Stomach (tissue), 4 donors: ENCODE measurements around the gene NR6A1.

ENCODE experiments used
- CTCF ChIP-seq, 7 experiments: fragments of 450-650 bp in 4 of 7; fragments of 200-600 bp in 3 of 7; sonication (generic) in 3 of 7; IDR thresholded peaks; one replicate each; pipeline ENCODE4 v1.5.1; 2016 to 2019; ENCODE audit warnings: antibody characterized with exemption in 7 of 7, control low read depth in 2 of 7, mild to moderate bottlenecking in 1 of 7
- POLR2A ChIP-seq, 4 donors: fragments of 450-650 bp; IDR thresholded peaks; one replicate each; pipeline ENCODE4 v1.6.1; 2016; ENCODE audit warnings: antibody characterized with exemption in 4 of 4, control low read depth in 2 of 4, mild to moderate bottlenecking in 1 of 4, moderate library complexity in 1 of 4

- TF ChIP-seq POLR2A (IDR thresholded peaks at IDR 0.05) (no peak), CTCF (IDR thresholded peaks at IDR 0.05) (no peak)
Observed at GRCh38 chr9:124541824-124542223, 229.3 kb downstream of the NR6A1 start.
